Activated CD4-positive, alpha-beta T cell treated with anti-CD3 and anti-CD28 coated beads, Interleukin-2, Interleukin-4, amounts not matched to agents 100 ng/mL and 50 ng/mL, durations not matched to agents 16 hours and 8 hours (primary cell): ENCODE measurements around the gene TRPC1.

Source experiments
- DNase-seq: peaks from one replicate; pipeline ENCODE4 v3.0.0-alpha.2; 2020; ENCODE audit warnings: low spot score

TRPC1 gene

DNA sequence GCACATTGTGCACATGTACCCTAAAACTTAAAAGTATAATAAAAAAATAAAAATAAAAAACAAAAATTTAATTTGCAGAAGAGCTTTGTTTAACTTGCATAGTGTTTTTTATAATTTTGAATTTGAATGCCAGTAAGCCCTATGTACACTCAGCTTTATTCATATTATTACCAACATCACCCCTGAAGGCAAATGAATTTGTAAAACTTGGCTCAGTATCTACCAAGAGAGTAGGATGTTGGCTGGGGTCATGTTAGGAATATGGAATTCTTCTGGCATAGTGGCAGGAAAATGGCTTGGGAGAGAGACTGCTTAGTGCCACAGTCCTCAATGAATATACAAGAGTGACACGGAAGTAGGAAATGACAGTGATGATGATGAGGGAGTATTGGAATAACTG lies 30.7 kb downstream of the TRPC1 start:
- no peak for DNase-seq

DNA sequence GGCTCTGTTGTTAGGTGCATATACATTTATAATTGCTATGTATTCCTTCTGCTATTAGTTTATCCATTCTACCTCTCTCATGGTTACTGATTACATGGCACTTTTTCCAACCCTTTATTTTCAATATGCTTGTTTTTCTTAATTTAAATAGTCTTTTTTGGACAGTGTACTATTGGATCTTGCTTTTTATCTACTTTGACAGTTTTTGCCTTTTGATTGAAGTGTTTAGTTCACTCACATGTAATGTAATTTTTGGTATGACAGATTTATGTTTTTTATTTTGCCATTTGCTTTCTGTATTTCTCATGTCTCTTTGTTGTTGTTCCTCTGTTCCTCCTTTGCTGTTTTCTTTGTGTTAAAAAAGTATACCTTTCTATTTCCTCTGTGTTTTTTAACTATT lies 44.5 kb downstream of the TRPC1 start:
- no peak for DNase-seq

DNA sequence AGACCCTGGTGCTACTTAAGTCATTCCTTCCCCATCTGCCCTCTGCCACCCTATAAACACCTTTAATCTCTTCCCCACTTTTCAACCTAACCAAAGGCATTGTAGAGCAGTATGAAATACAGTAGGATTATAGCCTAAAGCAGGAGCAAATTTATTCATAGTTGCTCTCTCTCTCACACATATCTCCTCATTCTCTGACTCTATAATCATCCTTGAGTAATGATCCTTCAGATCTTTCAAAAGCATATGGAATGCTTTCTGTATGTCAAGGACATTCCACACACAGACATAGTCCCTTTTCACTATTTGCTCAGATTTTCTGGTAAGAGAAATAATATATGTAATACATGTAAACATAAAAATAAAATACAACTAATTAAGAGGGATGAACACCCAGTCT lies 54.1 kb downstream of the TRPC1 start:
- DNase-seq = no peak

DNA sequence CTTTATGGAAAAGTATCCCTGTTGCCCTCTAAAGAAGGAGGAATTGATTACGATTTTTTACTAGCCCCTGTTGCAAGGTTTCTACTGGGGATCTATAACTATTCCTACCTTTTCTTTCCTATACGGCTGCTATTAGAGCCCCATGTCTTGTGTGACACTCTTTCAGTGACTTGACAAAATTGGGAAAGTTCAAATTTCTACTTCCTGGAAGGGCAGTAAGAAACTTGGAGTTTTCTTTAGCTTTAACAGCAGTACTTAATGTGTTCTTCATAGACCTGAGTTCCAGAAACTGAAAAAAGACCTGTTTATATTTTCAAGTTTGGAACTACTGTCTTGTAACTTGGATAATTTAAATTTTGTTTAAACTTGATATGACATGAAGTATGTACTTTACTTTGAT lies 54.7 kb downstream of the TRPC1 start:
- no peak for DNase-seq

DNA sequence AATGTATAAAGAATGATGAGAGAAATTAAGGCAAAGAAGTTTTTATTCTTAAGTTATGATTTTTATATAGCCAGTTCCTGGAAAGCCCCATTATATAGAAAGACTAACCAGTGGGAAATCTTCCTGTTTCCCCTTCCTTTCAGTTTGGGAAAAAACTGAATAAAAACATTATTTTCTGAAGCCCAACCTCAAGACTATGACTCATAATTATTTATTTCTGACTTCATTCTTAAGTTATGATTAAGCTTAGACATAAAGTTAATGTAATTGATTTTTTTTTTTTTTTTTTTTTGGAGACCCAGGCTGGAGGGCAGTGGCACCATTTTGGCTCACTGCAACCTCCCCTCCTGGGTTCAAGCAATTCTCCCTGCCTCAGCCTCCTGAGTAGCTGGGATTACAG lies 55.8 kb downstream of the TRPC1 start:
- no peak for DNase-seq

DNA sequence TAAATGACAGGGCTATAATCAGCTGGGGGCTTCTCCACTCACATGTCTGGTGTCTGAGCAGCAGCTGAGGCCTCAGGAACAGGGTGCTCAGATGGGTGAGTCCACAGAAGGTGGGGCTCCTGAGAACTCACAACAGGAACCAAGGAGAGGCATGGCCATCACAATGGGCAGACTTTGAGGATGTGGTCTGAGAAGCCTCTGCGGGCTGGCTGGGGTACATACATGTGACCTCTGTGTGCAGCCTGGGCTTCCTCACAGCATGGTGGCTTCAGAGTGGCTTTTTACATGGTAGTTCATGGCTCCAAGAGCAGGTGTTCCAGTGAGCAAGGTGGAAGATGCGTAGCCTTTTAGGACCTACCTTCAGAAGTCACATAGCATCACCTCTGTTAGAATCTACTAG lies 58.8 kb downstream of the TRPC1 start:
- DNase-seq = no peak

GRCh38 chr3:142784228-142784627 lies 60.4 kb downstream of the TRPC1 start:
- DNase-seq = no peak

DNA sequence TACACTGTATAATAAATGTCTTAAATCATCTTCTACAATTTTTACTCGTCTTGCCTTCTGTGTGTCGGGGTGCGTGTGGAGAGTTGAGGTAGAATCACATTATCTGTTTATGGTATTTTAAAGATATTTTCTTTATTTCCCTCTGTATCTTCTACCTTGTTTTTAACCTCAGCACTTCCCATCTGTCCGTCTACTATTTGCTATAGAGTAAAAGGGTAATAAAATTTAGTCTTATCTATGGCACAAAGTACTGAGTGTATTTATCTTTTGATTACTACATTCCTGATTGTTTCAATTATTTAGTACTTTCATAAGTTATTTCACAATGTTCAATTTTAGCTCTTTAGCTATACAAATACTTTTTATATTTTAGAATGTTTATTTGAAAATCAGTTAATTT lies 62.2 kb downstream of the TRPC1 start:
- no peak for DNase-seq

GRCh38 chr3:142787719-142788118 lies 63.9 kb downstream of the TRPC1 start:
- no peak for DNase-seq

DNA sequence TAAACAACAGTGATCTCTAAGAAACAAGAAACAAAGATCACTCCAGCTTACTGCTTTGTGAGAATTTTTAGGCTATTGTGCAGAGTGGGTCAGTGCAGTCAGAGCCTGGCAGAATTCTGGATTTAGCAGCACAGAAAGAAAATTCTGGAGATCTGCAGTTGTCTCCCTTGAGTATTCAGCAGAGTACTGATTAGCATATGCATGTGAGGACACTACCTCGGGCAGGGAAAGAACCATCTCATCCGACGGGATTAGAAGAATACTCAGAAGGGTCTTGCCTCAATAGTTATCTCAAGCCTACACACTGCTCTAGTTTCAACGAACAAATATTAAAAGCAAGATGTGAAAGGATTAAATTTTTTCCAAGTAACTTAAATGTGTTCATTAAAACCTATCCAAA lies 70.7 kb downstream of the TRPC1 start:
- no peak for DNase-seq

- DNase-seq = no peak
Measured at GRCh38 chr3:142795332-142795731, 71.5 kb downstream of the TRPC1 start.

DNA sequence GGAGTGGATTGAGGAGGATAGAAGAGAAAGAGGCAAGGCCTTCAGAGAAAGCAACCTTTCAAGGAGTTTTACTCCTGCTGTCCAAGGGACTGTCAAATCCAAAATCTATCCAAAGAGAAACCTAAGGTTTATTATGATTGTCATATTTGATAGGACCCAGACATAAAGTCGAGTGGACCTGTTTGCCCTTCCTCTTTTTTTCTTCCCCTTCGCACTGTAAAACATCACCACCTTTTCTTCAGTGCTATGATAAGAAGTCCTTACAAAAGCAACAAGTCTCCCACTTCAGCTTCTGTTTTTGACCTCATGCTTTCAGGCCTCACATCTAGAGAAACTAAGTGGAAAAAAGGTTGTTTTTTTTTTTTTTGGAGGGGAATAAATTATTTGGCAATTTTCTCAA lies 73.0 kb downstream of the TRPC1 start:
- DNase-seq = no peak

- DNase-seq = no peak
Measured at GRCh38 chr3:142801746-142802145, 77.9 kb downstream of the TRPC1 start.

DNA sequence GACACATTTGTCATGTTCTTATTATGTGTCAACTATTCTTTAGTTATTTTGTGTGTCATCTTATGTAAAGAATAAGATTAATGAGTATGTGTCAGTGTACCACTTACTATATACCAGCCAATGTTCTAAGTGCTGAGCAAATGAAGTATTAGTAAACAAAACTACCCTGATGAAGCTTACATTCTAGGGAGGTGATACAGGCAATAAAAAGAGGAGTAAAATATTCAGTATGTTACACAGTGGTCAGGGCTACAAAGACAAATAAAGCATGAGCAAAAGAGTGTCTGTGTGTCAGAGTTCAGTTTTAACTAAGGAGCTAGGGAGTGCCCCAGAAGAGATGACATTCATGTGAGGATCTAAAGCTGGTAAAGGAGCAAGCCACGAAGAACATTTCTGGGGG lies 79.1 kb downstream of the TRPC1 start:
- DNase-seq = no peak

DNA sequence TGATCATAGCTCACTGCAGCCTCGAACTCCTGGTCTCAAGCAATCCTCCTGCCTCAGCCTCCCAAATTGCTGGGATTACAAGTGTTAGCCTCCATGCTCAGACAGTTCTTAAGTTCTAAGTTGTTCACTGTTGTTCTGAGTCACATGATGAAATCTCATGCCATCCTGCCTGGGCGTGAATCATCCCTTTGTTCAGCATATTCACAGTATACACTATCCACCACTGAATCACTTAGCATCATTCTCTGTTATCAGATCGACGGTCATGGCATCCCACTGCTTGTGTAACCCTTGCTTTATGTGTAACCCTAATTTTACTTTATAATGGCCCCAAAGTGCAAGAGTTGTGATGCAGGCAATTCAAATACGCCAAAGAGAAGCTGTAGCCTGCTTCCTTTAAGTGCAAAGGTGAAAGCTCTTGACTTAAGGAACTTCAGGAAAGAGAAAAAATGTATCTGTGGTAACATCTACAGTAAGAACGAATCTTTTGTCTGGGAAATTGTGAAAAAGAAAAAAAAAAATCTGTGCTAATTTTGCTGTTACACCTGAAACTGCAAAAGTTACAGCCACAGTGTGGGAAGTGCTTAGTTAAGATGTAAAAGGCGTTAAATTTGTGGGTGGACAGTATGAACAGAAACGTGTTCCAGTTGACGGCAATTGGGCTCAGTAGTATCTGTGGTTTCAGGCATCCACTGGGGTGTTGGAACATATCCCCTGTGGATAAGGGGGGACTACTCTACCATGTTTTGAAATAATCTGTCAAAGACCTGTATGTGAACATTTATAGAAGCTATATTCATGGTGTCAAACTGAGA lies 84.5 kb downstream of the TRPC1 start:
- DNase-seq = peak; percentile 56

GRCh38 chr3:142809259-142809658 lies 85.4 kb downstream of the TRPC1 start:
- DNase-seq = no peak

DNA sequence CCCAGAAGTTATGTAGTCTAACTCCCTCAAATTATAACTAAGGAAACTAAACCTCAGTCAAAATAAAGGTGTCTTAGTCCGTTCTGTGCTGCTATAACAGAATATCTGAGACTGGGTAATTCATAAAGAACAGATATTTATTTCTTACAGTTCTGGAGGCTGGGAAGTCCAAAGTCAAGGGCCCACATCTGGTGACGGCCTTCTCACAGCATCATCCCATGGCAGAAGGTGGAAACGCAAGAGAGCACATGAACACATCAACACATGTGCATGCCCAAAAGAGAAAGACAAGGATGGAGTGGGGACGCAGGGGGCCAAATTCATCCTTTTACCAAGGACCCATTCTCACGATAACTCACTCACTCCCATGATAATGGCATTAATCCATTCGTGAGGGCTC lies 92.0 kb downstream of the TRPC1 start:
- DNase-seq = no peak

DNA sequence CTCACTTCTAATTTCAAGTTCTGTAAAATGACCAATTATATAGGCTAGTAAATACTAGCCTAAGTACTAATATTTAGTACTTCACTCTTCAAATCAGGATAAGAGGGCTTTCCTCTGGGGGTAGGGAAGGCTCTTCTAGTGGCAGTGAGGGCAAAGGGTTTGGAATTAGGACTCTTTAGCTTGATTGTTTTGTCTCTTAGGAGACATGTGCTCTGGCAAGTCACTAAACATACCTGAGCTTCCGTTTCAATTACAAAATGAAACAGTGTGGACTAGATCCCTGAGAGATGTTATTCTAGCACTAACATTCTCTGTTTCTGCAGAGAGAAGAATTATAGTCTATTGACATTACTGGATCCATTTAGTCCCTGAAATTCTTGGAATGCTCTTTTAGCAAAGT lies 93.5 kb downstream of the TRPC1 start:
- DNase-seq = no peak

DNA sequence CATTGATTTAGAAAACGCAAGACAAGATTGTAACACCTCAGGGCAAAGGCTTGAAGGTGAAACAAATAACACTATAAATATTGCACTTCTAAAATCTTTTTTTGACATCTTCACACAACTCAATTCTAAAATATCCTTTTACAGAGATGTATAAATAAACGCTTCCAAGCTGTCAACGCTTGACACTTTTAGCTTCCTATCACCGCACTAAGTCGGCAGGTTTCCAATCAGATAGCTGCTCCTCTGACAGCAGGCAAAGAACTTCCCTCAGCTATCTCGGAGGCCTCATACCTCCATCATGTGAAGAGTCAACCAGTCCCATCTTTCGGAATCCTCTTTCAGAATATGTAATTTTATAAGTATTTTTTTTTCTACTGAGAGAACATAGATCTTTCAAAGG lies 94.1 kb downstream of the TRPC1 start:
- no peak for DNase-seq

- no peak for DNase-seq
Measured at GRCh38 chr3:142818651-142819050, 94.8 kb downstream of the TRPC1 start.

GRCh38 chr3:142819179-142819578 lies 95.3 kb downstream of the TRPC1 start:
- no peak for DNase-seq

GRCh38 chr3:142828703-142829305 lies 105.0 kb downstream of the TRPC1 start:
- peak; percentile 69 for DNase-seq

- DNase-seq = no peak
Measured at GRCh38 chr3:142837526-142837925, 113.7 kb downstream of the TRPC1 start.

- DNase-seq = no peak
Measured at GRCh38 chr3:142839831-142840230, 116.0 kb downstream of the TRPC1 start.
